ENCODE results near the gene ATP6V1A.

The ATP6V1A gene

DNA sequence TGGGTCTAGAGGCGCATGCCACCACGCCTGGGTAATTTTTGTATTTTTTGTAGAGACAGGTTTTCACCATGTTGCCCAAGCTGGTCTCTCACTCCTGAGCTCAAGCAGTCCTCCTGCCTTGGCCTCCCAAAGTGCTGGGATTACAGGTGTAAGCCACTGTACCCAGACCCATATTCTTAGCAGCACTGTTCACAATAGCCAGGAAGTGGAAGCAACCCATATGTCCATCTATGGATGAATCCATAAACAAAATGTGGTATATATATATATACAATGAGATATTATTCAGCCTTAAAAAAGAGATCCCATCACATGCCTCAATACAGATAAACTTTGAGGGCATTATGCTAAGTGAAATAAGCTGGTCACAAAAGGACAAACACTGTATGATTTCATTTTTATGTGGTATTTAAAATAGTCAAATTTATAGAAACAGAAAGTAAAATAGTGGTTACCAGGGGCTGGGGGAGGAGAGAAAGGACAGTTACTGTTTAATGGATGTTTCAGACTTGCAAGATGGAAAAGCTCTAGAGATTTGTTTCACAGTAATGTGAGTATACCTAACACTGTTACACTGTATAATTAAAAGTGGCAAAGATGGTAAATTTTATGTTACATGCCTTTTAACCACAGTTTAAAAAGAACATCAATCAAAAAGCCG, 56.1 kb downstream of the ATP6V1A start:
- H3K36me3 ChIP-seq (ENCODE audit: control insufficient read depth, insufficient read depth, low read length) = no peaks in the 10 kb centered on the region
- TF ChIP-seq CTCF (IDR thresholded peaks at IDR 0.05) = no peak
- H3K4me1 ChIP-seq = no peaks in the 10 kb centered on the region
- no peak overlapping the region for H2AFZ ChIP-seq
- H3K27me3 ChIP-seq (ENCODE audit: control insufficient read depth, insufficient read depth, low read length) = no peaks in the 10 kb centered on the region
- H3K4me3 ChIP-seq (ENCODE audit: low read depth, low read length) = no peak overlapping the region
- H3K9ac ChIP-seq = no peak overlapping the region
- no peak overlapping the region for H3K27ac ChIP-seq
- no peaks in the 10 kb centered on the region for H3K79me2 ChIP-seq
- H3K9me3 ChIP-seq (ENCODE audit: control insufficient read depth, low read length) = no peaks in the 10 kb centered on the region
- no peak overlapping the region for H3K4me2 ChIP-seq (ENCODE audit: low read length)

DNA sequence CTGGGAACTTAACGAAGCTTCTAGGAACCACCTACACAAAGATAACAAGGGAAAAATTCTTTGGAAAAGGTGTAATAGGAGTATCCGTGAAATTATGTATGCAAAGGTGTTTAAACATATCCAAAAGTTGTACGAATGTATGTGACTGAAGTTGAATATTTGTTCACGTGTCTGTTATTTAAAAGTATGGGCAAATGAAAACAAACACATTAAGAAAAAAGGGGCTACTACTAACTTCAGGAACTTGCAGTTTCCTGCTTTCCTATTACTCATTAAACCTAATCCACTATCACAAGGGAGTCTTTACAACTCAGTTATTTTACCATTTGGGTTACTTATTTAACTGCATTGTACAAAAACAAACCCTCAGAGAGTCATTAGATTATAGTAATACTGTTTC, 57.8 kb downstream of the ATP6V1A start:
- H3K79me2 ChIP-seq = no peaks in the 10 kb centered on the region
- no peaks in the 10 kb centered on the region for H3K4me1 ChIP-seq
- H2AFZ ChIP-seq = no peak overlapping the region
- no peaks in the 10 kb centered on the region for H3K27me3 ChIP-seq (ENCODE audit: control insufficient read depth, insufficient read depth, low read length)
- no peak for TF ChIP-seq CTCF (IDR thresholded peaks at IDR 0.05)
- no peak overlapping the region for H3K9ac ChIP-seq
- no peak overlapping the region for H3K27ac ChIP-seq
- no peak overlapping the region for H3K4me3 ChIP-seq (ENCODE audit: low read depth, low read length)
- H3K4me2 ChIP-seq (ENCODE audit: low read length) = no peak overlapping the region
- no peaks in the 10 kb centered on the region for H3K9me3 ChIP-seq (ENCODE audit: control insufficient read depth, low read length)
- no peaks in the 10 kb centered on the region for H3K36me3 ChIP-seq (ENCODE audit: control insufficient read depth, insufficient read depth, low read length)

DNA sequence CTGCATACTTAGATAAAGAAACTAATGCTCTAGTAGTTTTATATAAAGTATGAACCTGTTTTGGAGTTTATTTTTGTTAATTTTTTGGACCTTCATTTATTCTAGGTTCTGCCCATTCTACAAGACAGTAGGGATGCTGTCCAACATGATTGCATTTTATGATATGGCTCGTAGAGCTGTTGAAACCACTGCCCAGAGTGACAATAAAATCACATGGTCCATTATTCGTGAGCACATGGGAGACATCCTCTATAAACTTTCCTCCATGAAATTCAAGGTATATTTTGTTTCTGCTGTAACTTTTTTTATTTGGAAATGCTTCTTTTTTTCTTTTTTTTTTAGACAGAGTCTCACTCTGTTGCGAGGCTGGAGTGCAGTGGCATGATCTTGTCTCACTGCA, 58.4 kb downstream of the ATP6V1A start:
- Histone ChIP-seq H2AFZ (no peak overlapping the region), H3K36me3 (ENCODE audit: control insufficient read depth, insufficient read depth, low read length) (no peaks in the 10 kb centered on the region), H3K4me1 (no peaks in the 10 kb centered on the region), H3K4me2 (ENCODE audit: low read length) (no peak overlapping the region), H3K27me3 (ENCODE audit: control insufficient read depth, insufficient read depth, low read length) (no peaks in the 10 kb centered on the region), H3K9me3 (ENCODE audit: control insufficient read depth, low read length) (no peaks in the 10 kb centered on the region), H3K79me2 (no peaks in the 10 kb centered on the region), H3K27ac (no peak overlapping the region), H3K9ac (no peak overlapping the region), H3K4me3 (ENCODE audit: low read depth, low read length) (no peak overlapping the region)
- TF ChIP-seq CTCF (IDR thresholded peaks at IDR 0.05) = no peak

DNA sequence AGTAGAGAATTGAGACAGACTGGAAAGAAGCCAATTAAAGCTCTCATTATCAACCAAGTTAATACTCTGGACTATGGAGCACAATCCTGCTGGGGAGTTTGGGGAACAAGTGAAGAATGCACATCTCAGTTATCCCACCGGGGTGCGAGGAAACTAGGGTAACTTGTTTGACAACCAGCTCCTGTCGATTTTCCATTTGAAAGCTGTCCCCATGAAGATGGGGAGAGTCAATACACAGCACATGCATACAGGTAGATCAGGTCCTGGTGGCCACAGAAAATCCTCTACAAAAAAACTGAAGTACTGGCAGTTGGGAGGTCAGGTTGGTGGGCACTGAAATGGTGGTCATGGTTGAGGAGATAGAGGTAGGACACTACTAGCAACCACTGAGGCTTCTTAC, 66.0 kb downstream of the ATP6V1A start:
- no peaks in the 10 kb centered on the region for H3K9me3 ChIP-seq (ENCODE audit: control insufficient read depth, low read length)
- H3K79me2 ChIP-seq = no peaks in the 10 kb centered on the region
- H3K36me3 ChIP-seq (ENCODE audit: control insufficient read depth, insufficient read depth, low read length) = no peaks in the 10 kb centered on the region
- no peaks in the 10 kb centered on the region for H3K27me3 ChIP-seq (ENCODE audit: control insufficient read depth, insufficient read depth, low read length)
- no peak overlapping the region for H3K9ac ChIP-seq
- H3K4me2 ChIP-seq (ENCODE audit: low read length) = no peak overlapping the region
- H2AFZ ChIP-seq = no peak overlapping the region
- no peak overlapping the region for H3K27ac ChIP-seq
- H3K4me3 ChIP-seq (ENCODE audit: low read depth, low read length) = no peak overlapping the region
- TF ChIP-seq CTCF (IDR thresholded peaks at IDR 0.05) = no peak
- H3K4me1 ChIP-seq = no peaks in the 10 kb centered on the region

GRCh38 chr3:113819866-113820265, 73.0 kb downstream of the ATP6V1A start:
- Histone ChIP-seq H3K36me3 (ENCODE audit: control insufficient read depth, insufficient read depth, low read length) (no peaks in the 10 kb centered on the region), H3K9ac (no peak overlapping the region), H3K27ac (no peak overlapping the region), H3K27me3 (ENCODE audit: control insufficient read depth, insufficient read depth, low read length) (no peaks in the 10 kb centered on the region), H3K4me2 (ENCODE audit: low read length) (no peak overlapping the region), H2AFZ (no peak overlapping the region), H3K4me1 (no peaks in the 10 kb centered on the region), H3K79me2 (no peaks in the 10 kb centered on the region), H3K4me3 (ENCODE audit: low read depth, low read length) (no peak overlapping the region), H3K9me3 (ENCODE audit: control insufficient read depth, low read length) (no peaks in the 10 kb centered on the region)
- no peak for TF ChIP-seq CTCF (IDR thresholded peaks at IDR 0.05)
